Liver (tissue), 9 donors: Measurements from ENCODE around the gene COL11A1. TPM values are rescaled to one million over a fixed set of nuclear protein-coding genes. Genes with fewer than 3 reads are reported as not detected.

Experiments used
- DNase-seq: peaks from one replicate; pipeline ENCODE4 v3.0.0-alpha.2; 2017; ENCODE audit warnings: low spot score
- H3K27ac ChIP-seq, 2 donors: one replicate each; pipeline ENCODE4 v1.7.0; 2013; ENCODE audit warnings: inconsistent platforms in 2 of 2, low read length in 2 of 2, control low read depth in 1 of 2, low read depth in 1 of 2, mild to moderate bottlenecking in 1 of 2
- H3K27me3 ChIP-seq, 4 donors: one replicate each; pipeline versions ENCODE4 v1.6.1 to v1.7.0; 2013; ENCODE audit warnings: low read length in 3 of 4, inconsistent platforms in 1 of 4, mild to moderate bottlenecking in 1 of 4, moderate library complexity in 1 of 4; ENCODE audit not compliant: control insufficient read depth in 4 of 4, insufficient read depth in 4 of 4
- H3K36me3 ChIP-seq, 4 donors: one replicate each; pipeline versions ENCODE4 v1.6.1 to v1.7.0; 2013; ENCODE audit warnings: low read length in 3 of 4, mild to moderate bottlenecking in 3 of 4, low read depth in 1 of 4, moderate library complexity in 1 of 4; ENCODE audit not compliant: control insufficient read depth in 4 of 4, insufficient read depth in 3 of 4
- H3K4me1 ChIP-seq, 4 donors: one replicate each; pipeline versions ENCODE4 v1.6.1 to v1.7.0; 2013; ENCODE audit warnings: low read length in 3 of 4, mild to moderate bottlenecking in 3 of 4, moderate library complexity in 1 of 4; ENCODE audit not compliant: control insufficient read depth in 4 of 4, insufficient read depth in 4 of 4
- H3K4me3 ChIP-seq, 3 donors: one replicate each; pipeline versions ENCODE4 v1.6.1 to v1.7.0; 2013; ENCODE audit warnings: low read length in 3 of 3, control low read depth in 1 of 3, low read depth in 1 of 3, mild to moderate bottlenecking in 1 of 3
- H3K9ac ChIP-seq, 2 donors: one replicate each; pipeline ENCODE4 v1.7.0; 2013; ENCODE audit warnings: low read length in 2 of 2, mild to moderate bottlenecking in 2 of 2, moderate library complexity in 2 of 2, control low read depth in 1 of 2, low read depth in 1 of 2
- H3K9me3 ChIP-seq, 4 donors: one replicate each; pipeline versions ENCODE4 v1.6.1 to v1.7.0; 2013; ENCODE audit warnings: low read length in 3 of 4; ENCODE audit not compliant: control insufficient read depth in 4 of 4
- ATF3 ChIP-seq: IDR thresholded peaks from 2 replicates; pipeline ENCODE4 v1.6.1; 2016; ENCODE audit warnings: antibody characterized with exemption
- CTCF ChIP-seq: fragments of 150-350 bp; IDR thresholded peaks from 2 replicates; pipeline ENCODE4 v1.5.1; 2017; ENCODE audit warnings: improper control_type of control experiment, low read depth, low read length; ENCODE audit not compliant: missing input control
- EGR1 ChIP-seq, 2 donors: IDR thresholded peaks; 2 replicates each; pipeline ENCODE4 v1.6.1; 2016 to 2018; ENCODE audit warnings: antibody characterized with exemption in 2 of 2, low read depth in 2 of 2
- FOXA1 ChIP-seq: IDR thresholded peaks from 2 replicates; pipeline ENCODE4 v1.6.1; 2016; ENCODE audit warnings: antibody characterized with exemption
- FOXA2 ChIP-seq: IDR thresholded peaks from 2 replicates; pipeline ENCODE4 v1.6.1; 2016; ENCODE audit warnings: antibody characterized with exemption
- GABPA ChIP-seq, 2 donors: IDR thresholded peaks in 1 of 2; conservative IDR thresholded peaks in 1 of 2; 2 replicates each; pipeline ENCODE4 v1.6.1; 2016; ENCODE audit warnings: antibody characterized with exemption in 2 of 2, mild to moderate bottlenecking in 1 of 2, moderate library complexity in 1 of 2
- HNF4A ChIP-seq, 2 donors: conservative IDR thresholded peaks; 2 replicates each; pipeline ENCODE4 v1.6.1; 2016; ENCODE audit warnings: antibody characterized with exemption in 2 of 2, mild to moderate bottlenecking in 2 of 2
- HNF4G ChIP-seq: IDR thresholded peaks from 2 replicates; pipeline ENCODE4 v1.6.1; 2016; ENCODE audit warnings: antibody characterized with exemption
- JUND ChIP-seq, 2 donors: IDR thresholded peaks; 2 replicates each; pipeline ENCODE4 v1.6.1; 2016; ENCODE audit warnings: antibody characterized with exemption in 2 of 2
- MAX ChIP-seq: IDR thresholded peaks from 2 replicates; pipeline ENCODE4 v1.6.1; 2016; ENCODE audit warnings: antibody characterized with exemption
- NR2F2 ChIP-seq: IDR thresholded peaks from 2 replicates; pipeline ENCODE4 v1.6.1; 2016; ENCODE audit warnings: antibody characterized with exemption
- REST ChIP-seq: IDR thresholded peaks from 2 replicates; pipeline ENCODE4 v1.6.1; 2016; ENCODE audit warnings: antibody characterized with exemption, mild to moderate bottlenecking
- SP1 ChIP-seq: IDR thresholded peaks from 2 replicates; pipeline ENCODE4 v1.6.1; 2018; ENCODE audit warnings: antibody characterized with exemption, mild to moderate bottlenecking
- TAF1 ChIP-seq: conservative IDR thresholded peaks from 2 replicates; pipeline ENCODE4 v1.6.1; 2016; ENCODE audit warnings: antibody characterized with exemption, mild to moderate bottlenecking
- YY1 ChIP-seq: IDR thresholded peaks from 2 replicates; pipeline ENCODE4 v1.6.1; 2016; ENCODE audit warnings: antibody characterized with exemption, mild to moderate bottlenecking
- ZBTB33 ChIP-seq: IDR thresholded peaks from 2 replicates; pipeline ENCODE4 v1.6.1; 2016; ENCODE audit warnings: antibody characterized with exemption
- WGBS: extraction: QIAGEN DNeasy Blood & Tissue Kit; methylation state at CpG from one replicate; pipeline ENCODE4 v1.1.7; 2013; 5-methylcytosine and 5-hydroxymethylcytosine counted together
- polyA plus RNA-seq, 2 donors: library from polyadenylated mRNA; stranded (reverse) in 1 of 2; unstranded in 1 of 2; fragments of 200-250 nt in 1 of 2; fragments of >200 nt in 1 of 2; fragmentation: Nextera tagmentation in 1 of 2; extraction: Ambion mirVana in 1 of 2; gene quantifications; one replicate each; pipeline versions ENCODE4 v1.2.1 to v1.2.3, GENCODE V29; 2013 to 2015
- total RNA-seq, 2 donors: library from RNA; depleted of rRNA; stranded (reverse); fragments of >200 nt; gene quantifications; one replicate each; pipeline ENCODE4 v1.2.3, GENCODE V29; 2014
- donor health status: healthy.
- donor health status: healthy.
- donor health status: healthy.
- donor health status: healthy.
- donor health status: healthy.

Gene COL11A1
- total and polyA plus RNA-seq, 4 donors: 0.01 to 0.42 TPM; not detected in 2

GRCh38 chr1:102886638-102887037, 221.7 kb downstream of the COL11A1 start:
- no peaks in the 10 kb centered on the region for H3K4me1 ChIP-seq
- no peak overlapping the region for H3K4me3 ChIP-seq
- H3K27ac ChIP-seq: no peak overlapping the region
- TF ChIP-seq FOXA2 (no peak), CTCF (no peak), HNF4G (no peak), EGR1 (IDR thresholded peaks at IDR 0.05; ENCODE audit: low read depth in 2 of 2) (no peak), NR2F2 (no peak), FOXA1 (no peak), SP1 (no peak), JUND (IDR thresholded peaks at IDR 0.05) (no peak), HNF4A (conservative IDR thresholded peaks at IDR 0.05) (no peak), ATF3 (no peak), MAX (no peak), YY1 (no peak), ZBTB33 (no peak), TAF1 (no peak)
- no peaks in the 10 kb centered on the region for H3K36me3 ChIP-seq
- no peak overlapping the region for H3K9ac ChIP-seq
- H3K27me3 ChIP-seq: no peaks in the 10 kb centered on the region
- H3K9me3 ChIP-seq: no peaks in the 10 kb centered on the region
- DNase-seq: no peak
- 55% methylated on average over 4 of the region's 4 CpGs for WGBS

GRCh38 chr1:102884238-102884637, 224.1 kb downstream of the COL11A1 start:
- Histone ChIP-seq H3K27me3 (peaks cover 0 to 3% (median 0%) of the 10 kb centered on the region in 4 donors), H3K9me3 (no peaks in the 10 kb centered on the region), H3K36me3 (no peaks in the 10 kb centered on the region), H3K27ac (no peak overlapping the region), H3K9ac (no peak overlapping the region), H3K4me1 (no peaks in the 10 kb centered on the region), H3K4me3 (no peak overlapping the region)
- no peak for TF ChIP-seq CTCF
- no peak for TF ChIP-seq YY1
- no peak for TF ChIP-seq HNF4A (conservative IDR thresholded peaks at IDR 0.05)
- TF ChIP-seq REST: no peak
- TF ChIP-seq ZBTB33: no peak
- TF ChIP-seq HNF4G: no peak
- no peak for TF ChIP-seq GABPA (IDR thresholded peaks at IDR 0.05 in 1 of 2, conservative IDR thresholded peaks at IDR 0.05 in 1 of 2)
- no peak for TF ChIP-seq FOXA1
- no peak for TF ChIP-seq NR2F2
- TF ChIP-seq JUND (IDR thresholded peaks at IDR 0.05): no peak
- no peak for TF ChIP-seq EGR1 (IDR thresholded peaks at IDR 0.05; ENCODE audit: low read depth in 2 of 2)
- 66% methylated on average over 4 of the region's 4 CpGs for WGBS
- no peak for DNase-seq
